Liver (tissue), 9 donors: Measurements from ENCODE around the gene RNF175. TPM values are rescaled to one million over a fixed set of nuclear protein-coding genes. Genes with fewer than 3 reads are reported as not detected.

Experiments used
- DNase-seq: peaks from one replicate; pipeline ENCODE4 v3.0.0-alpha.2; 2017; ENCODE audit warnings: low spot score
- H3K27ac ChIP-seq, 2 donors: one replicate each; pipeline ENCODE4 v1.7.0; 2013; ENCODE audit warnings: inconsistent platforms in 2 of 2, low read length in 2 of 2, control low read depth in 1 of 2, low read depth in 1 of 2, mild to moderate bottlenecking in 1 of 2
- H3K27me3 ChIP-seq, 4 donors: one replicate each; pipeline versions ENCODE4 v1.6.1 to v1.7.0; 2013; ENCODE audit warnings: low read length in 3 of 4, inconsistent platforms in 1 of 4, mild to moderate bottlenecking in 1 of 4, moderate library complexity in 1 of 4; ENCODE audit not compliant: control insufficient read depth in 4 of 4, insufficient read depth in 4 of 4
- H3K36me3 ChIP-seq, 4 donors: one replicate each; pipeline versions ENCODE4 v1.6.1 to v1.7.0; 2013; ENCODE audit warnings: low read length in 3 of 4, mild to moderate bottlenecking in 3 of 4, low read depth in 1 of 4, moderate library complexity in 1 of 4; ENCODE audit not compliant: control insufficient read depth in 4 of 4, insufficient read depth in 3 of 4
- H3K4me1 ChIP-seq, 4 donors: one replicate each; pipeline versions ENCODE4 v1.6.1 to v1.7.0; 2013; ENCODE audit warnings: low read length in 3 of 4, mild to moderate bottlenecking in 3 of 4, moderate library complexity in 1 of 4; ENCODE audit not compliant: control insufficient read depth in 4 of 4, insufficient read depth in 4 of 4
- H3K4me3 ChIP-seq, 3 donors: one replicate each; pipeline versions ENCODE4 v1.6.1 to v1.7.0; 2013; ENCODE audit warnings: low read length in 3 of 3, control low read depth in 1 of 3, low read depth in 1 of 3, mild to moderate bottlenecking in 1 of 3
- H3K9ac ChIP-seq, 2 donors: one replicate each; pipeline ENCODE4 v1.7.0; 2013; ENCODE audit warnings: low read length in 2 of 2, mild to moderate bottlenecking in 2 of 2, moderate library complexity in 2 of 2, control low read depth in 1 of 2, low read depth in 1 of 2
- H3K9me3 ChIP-seq, 4 donors: one replicate each; pipeline versions ENCODE4 v1.6.1 to v1.7.0; 2013; ENCODE audit warnings: low read length in 3 of 4; ENCODE audit not compliant: control insufficient read depth in 4 of 4
- EGR1 ChIP-seq, 2 donors: IDR thresholded peaks; 2 replicates each; pipeline ENCODE4 v1.6.1; 2016 to 2018; ENCODE audit warnings: antibody characterized with exemption in 2 of 2, low read depth in 2 of 2
- FOXA1 ChIP-seq: IDR thresholded peaks from 2 replicates; pipeline ENCODE4 v1.6.1; 2016; ENCODE audit warnings: antibody characterized with exemption
- FOXA2 ChIP-seq: IDR thresholded peaks from 2 replicates; pipeline ENCODE4 v1.6.1; 2016; ENCODE audit warnings: antibody characterized with exemption
- GABPA ChIP-seq, 2 donors: IDR thresholded peaks in 1 of 2; conservative IDR thresholded peaks in 1 of 2; 2 replicates each; pipeline ENCODE4 v1.6.1; 2016; ENCODE audit warnings: antibody characterized with exemption in 2 of 2, mild to moderate bottlenecking in 1 of 2, moderate library complexity in 1 of 2
- HNF4A ChIP-seq, 2 donors: conservative IDR thresholded peaks; 2 replicates each; pipeline ENCODE4 v1.6.1; 2016; ENCODE audit warnings: antibody characterized with exemption in 2 of 2, mild to moderate bottlenecking in 2 of 2
- HNF4G ChIP-seq: IDR thresholded peaks from 2 replicates; pipeline ENCODE4 v1.6.1; 2016; ENCODE audit warnings: antibody characterized with exemption
- JUND ChIP-seq, 2 donors: IDR thresholded peaks; 2 replicates each; pipeline ENCODE4 v1.6.1; 2016; ENCODE audit warnings: antibody characterized with exemption in 2 of 2
- NR2F2 ChIP-seq: IDR thresholded peaks from 2 replicates; pipeline ENCODE4 v1.6.1; 2016; ENCODE audit warnings: antibody characterized with exemption
- RAD21 ChIP-seq, 2 donors: IDR thresholded peaks; 2 replicates each; pipeline ENCODE4 v1.6.1; 2016; ENCODE audit warnings: antibody characterized with exemption in 2 of 2, mild to moderate bottlenecking in 2 of 2
- RXRA ChIP-seq, 2 donors: IDR thresholded peaks; 2 replicates each; pipeline ENCODE4 v1.6.1; 2017 to 2018; ENCODE audit warnings: antibody characterized with exemption in 2 of 2, mild to moderate bottlenecking in 1 of 2
- SP1 ChIP-seq: IDR thresholded peaks from 2 replicates; pipeline ENCODE4 v1.6.1; 2018; ENCODE audit warnings: antibody characterized with exemption, mild to moderate bottlenecking
- TAF1 ChIP-seq: conservative IDR thresholded peaks from 2 replicates; pipeline ENCODE4 v1.6.1; 2016; ENCODE audit warnings: antibody characterized with exemption, mild to moderate bottlenecking
- YY1 ChIP-seq: IDR thresholded peaks from 2 replicates; pipeline ENCODE4 v1.6.1; 2016; ENCODE audit warnings: antibody characterized with exemption, mild to moderate bottlenecking
- WGBS: extraction: QIAGEN DNeasy Blood & Tissue Kit; methylation state at CpG from one replicate; pipeline ENCODE4 v1.1.7; 2013; 5-methylcytosine and 5-hydroxymethylcytosine counted together
- polyA plus RNA-seq, 2 donors: library from polyadenylated mRNA; stranded (reverse) in 1 of 2; unstranded in 1 of 2; fragments of 200-250 nt in 1 of 2; fragments of >200 nt in 1 of 2; fragmentation: Nextera tagmentation in 1 of 2; extraction: Ambion mirVana in 1 of 2; gene quantifications; one replicate each; pipeline versions ENCODE4 v1.2.1 to v1.2.3, GENCODE V29; 2013 to 2015
- total RNA-seq, 2 donors: library from RNA; depleted of rRNA; stranded (reverse); fragments of >200 nt; gene quantifications; one replicate each; pipeline ENCODE4 v1.2.3, GENCODE V29; 2014
- TF ChIP-seq, protein P1 (sequence below): IDR thresholded peaks from 2 replicates; pipeline ENCODE4 v1.6.1; 2016; ENCODE audit warnings: antibody characterized with exemption, mild to moderate bottlenecking
- TF ChIP-seq, protein P2 (sequence below): fragments of 150-350 bp; IDR thresholded peaks from 2 replicates; pipeline ENCODE4 v1.5.1; 2017; ENCODE audit warnings: improper control_type of control experiment, low read depth, low read length; ENCODE audit not compliant: missing input control
- TF ChIP-seq, protein P3 (sequence below): IDR thresholded peaks from 2 replicates; pipeline ENCODE4 v1.6.1; 2016; ENCODE audit warnings: antibody characterized with exemption
- TF ChIP-seq, protein P4 (sequence below): IDR thresholded peaks from 2 replicates; pipeline ENCODE4 v1.6.1; 2016; ENCODE audit warnings: antibody characterized with exemption
- TF ChIP-seq, protein P5 (sequence below): IDR thresholded peaks from 2 replicates; pipeline ENCODE4 v1.6.1; 2016; ENCODE audit warnings: antibody characterized with exemption
- donor health status: healthy.
- donor health status: healthy.
- donor health status: healthy.
- donor health status: healthy.
- donor health status: healthy.

RNF175 gene
- total and polyA plus RNA-seq, 4 donors, result 0.08 to 0.65 (median 0.24) TPM; not detected in 1

DNA sequence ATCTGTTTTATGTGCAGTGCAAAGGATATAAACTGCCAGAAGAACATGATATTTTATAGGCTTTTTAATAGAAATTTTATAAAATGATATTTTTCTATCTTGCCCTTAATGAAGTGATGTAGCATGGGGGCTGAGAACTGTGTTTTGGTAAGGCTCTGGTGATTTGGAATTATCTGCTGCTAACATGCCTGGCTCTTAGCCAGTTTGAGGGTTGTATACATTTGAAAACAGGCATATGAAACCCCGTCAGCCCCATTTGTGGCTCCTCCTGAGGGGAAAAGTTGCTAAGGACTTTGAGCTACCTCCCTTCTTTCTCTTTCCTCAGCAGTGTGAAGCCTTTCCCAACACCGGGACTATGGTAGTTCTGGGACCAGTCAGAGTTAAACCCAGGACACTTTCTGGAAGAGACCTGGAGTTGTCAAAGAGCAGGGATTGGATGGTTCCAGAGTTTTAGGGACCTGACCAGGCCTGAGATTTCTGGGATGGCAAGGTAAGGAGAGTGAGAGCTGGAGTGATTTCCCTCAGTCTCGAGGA lies 24.4 kb upstream of the RNF175 start:
- peaks cover 5 to 12% (median 8%) of the 10 kb centered on the region in 4 donors for H3K4me1 ChIP-seq
- TF ChIP-seq SP1 (no peak), FOXA1 (no peak), JUND (IDR thresholded peaks at IDR 0.05) (no peak), HNF4A (conservative IDR thresholded peaks at IDR 0.05) (no peak), GABPA (IDR thresholded peaks at IDR 0.05 in 1 of 2, conservative IDR thresholded peaks at IDR 0.05 in 1 of 2) (no peak), EGR1 (IDR thresholded peaks at IDR 0.05; ENCODE audit: low read depth in 2 of 2) (no peak), RAD21 (IDR thresholded peaks at IDR 0.05) (no peak), NR2F2 (no peak), RXRA (IDR thresholded peaks at IDR 0.05) (no peak), YY1 (no peak), TAF1 (no peak), FOXA2 (no peak), HNF4G (no peak)
- TF ChIP-seq, protein P1, sequence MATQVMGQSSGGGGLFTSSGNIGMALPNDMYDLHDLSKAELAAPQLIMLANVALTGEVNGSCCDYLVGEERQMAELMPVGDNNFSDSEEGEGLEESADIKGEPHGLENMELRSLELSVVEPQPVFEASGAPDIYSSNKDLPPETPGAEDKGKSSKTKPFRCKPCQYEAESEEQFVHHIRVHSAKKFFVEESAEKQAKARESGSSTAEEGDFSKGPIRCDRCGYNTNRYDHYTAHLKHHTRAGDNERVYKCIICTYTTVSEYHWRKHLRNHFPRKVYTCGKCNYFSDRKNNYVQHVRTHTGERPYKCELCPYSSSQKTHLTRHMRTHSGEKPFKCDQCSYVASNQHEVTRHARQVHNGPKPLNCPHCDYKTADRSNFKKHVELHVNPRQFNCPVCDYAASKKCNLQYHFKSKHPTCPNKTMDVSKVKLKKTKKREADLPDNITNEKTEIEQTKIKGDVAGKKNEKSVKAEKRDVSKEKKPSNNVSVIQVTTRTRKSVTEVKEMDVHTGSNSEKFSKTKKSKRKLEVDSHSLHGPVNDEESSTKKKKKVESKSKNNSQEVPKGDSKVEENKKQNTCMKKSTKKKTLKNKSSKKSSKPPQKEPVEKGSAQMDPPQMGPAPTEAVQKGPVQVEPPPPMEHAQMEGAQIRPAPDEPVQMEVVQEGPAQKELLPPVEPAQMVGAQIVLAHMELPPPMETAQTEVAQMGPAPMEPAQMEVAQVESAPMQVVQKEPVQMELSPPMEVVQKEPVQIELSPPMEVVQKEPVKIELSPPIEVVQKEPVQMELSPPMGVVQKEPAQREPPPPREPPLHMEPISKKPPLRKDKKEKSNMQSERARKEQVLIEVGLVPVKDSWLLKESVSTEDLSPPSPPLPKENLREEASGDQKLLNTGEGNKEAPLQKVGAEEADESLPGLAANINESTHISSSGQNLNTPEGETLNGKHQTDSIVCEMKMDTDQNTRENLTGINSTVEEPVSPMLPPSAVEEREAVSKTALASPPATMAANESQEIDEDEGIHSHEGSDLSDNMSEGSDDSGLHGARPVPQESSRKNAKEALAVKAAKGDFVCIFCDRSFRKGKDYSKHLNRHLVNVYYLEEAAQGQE, result no peak
- TF ChIP-seq, protein P2, sequence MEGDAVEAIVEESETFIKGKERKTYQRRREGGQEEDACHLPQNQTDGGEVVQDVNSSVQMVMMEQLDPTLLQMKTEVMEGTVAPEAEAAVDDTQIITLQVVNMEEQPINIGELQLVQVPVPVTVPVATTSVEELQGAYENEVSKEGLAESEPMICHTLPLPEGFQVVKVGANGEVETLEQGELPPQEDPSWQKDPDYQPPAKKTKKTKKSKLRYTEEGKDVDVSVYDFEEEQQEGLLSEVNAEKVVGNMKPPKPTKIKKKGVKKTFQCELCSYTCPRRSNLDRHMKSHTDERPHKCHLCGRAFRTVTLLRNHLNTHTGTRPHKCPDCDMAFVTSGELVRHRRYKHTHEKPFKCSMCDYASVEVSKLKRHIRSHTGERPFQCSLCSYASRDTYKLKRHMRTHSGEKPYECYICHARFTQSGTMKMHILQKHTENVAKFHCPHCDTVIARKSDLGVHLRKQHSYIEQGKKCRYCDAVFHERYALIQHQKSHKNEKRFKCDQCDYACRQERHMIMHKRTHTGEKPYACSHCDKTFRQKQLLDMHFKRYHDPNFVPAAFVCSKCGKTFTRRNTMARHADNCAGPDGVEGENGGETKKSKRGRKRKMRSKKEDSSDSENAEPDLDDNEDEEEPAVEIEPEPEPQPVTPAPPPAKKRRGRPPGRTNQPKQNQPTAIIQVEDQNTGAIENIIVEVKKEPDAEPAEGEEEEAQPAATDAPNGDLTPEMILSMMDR, result no peak
- TF ChIP-seq, protein P3, sequence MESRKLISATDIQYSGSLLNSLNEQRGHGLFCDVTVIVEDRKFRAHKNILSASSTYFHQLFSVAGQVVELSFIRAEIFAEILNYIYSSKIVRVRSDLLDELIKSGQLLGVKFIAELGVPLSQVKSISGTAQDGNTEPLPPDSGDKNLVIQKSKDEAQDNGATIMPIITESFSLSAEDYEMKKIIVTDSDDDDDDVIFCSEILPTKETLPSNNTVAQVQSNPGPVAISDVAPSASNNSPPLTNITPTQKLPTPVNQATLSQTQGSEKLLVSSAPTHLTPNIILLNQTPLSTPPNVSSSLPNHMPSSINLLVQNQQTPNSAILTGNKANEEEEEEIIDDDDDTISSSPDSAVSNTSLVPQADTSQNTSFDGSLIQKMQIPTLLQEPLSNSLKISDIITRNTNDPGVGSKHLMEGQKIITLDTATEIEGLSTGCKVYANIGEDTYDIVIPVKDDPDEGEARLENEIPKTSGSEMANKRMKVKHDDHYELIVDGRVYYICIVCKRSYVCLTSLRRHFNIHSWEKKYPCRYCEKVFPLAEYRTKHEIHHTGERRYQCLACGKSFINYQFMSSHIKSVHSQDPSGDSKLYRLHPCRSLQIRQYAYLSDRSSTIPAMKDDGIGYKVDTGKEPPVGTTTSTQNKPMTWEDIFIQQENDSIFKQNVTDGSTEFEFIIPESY, result no peak
- TF ChIP-seq, protein P4, sequence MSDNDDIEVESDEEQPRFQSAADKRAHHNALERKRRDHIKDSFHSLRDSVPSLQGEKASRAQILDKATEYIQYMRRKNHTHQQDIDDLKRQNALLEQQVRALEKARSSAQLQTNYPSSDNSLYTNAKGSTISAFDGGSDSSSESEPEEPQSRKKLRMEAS, result no peak
- TF ChIP-seq, protein P5, sequence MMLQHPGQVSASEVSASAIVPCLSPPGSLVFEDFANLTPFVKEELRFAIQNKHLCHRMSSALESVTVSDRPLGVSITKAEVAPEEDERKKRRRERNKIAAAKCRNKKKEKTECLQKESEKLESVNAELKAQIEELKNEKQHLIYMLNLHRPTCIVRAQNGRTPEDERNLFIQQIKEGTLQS, result no peak
- H3K9me3 ChIP-seq, result peaks cover 0 to 3% (median 0%) of the 10 kb centered on the region in 4 donors
- H3K27ac ChIP-seq, result no peak overlapping the region
- DNase-seq, result no peak
- no peak overlapping the region for H3K9ac ChIP-seq
- H3K36me3 ChIP-seq, result no peaks in the 10 kb centered on the region
- H3K27me3 ChIP-seq, result peaks cover 0 to 32% (median 6%) of the 10 kb centered on the region in 4 donors
- no peak overlapping the region for H3K4me3 ChIP-seq
- 72% methylated on average over 3 of the region's 3 CpGs for WGBS
